NT2/D1 (cell line): Measurements from ENCODE around the gene WDR7.

Experiments
- DNase-seq: peaks from one replicate; pipeline ENCODE4 v3.0.0-alpha.2; 2011; ENCODE audit warnings: low read depth, low spot score
- H3K27me3 ChIP-seq: 2 replicates; pipeline ENCODE4 v1.6.0; 2011; ENCODE audit warnings: mild to moderate bottlenecking; ENCODE audit not compliant: insufficient read length, insufficient read depth
- H3K36me3 ChIP-seq: 2 replicates; pipeline ENCODE4 v1.6.1; 2011; ENCODE audit warnings: mild to moderate bottlenecking, low read length, mixed read lengths; ENCODE audit not compliant: insufficient read depth, insufficient read length
- H3K4me1 ChIP-seq: 2 replicates; pipeline ENCODE4 v1.5.1; 2011; ENCODE audit not compliant: insufficient read depth, insufficient read length
- H3K4me3 ChIP-seq: 2 replicates; pipeline ENCODE4 v1.5.1; 2011; ENCODE audit warnings: low read depth; ENCODE audit not compliant: insufficient read length
- H3K9ac ChIP-seq: 2 replicates; pipeline ENCODE4 v1.6.0; 2011; ENCODE audit warnings: low read depth; ENCODE audit not compliant: insufficient read length
- H3K9me3 ChIP-seq: 2 replicates; pipeline ENCODE4 v1.5.1; 2011; ENCODE audit warnings: mild to moderate bottlenecking, low read length; ENCODE audit not compliant: insufficient read depth
- SUZ12 ChIP-seq: IDR thresholded peaks from 2 replicates; pipeline ENCODE4 v1.6.1; 2011; ENCODE audit not compliant: insufficient read length, insufficient read depth; ENCODE audit errors: extremely low read depth
- YY1 ChIP-seq: IDR thresholded peaks from 2 replicates; pipeline ENCODE4 v1.6.1; 2011; ENCODE audit not compliant: insufficient read length, insufficient read depth
- ZNF274 ChIP-seq: IDR thresholded peaks from 2 replicates; pipeline ENCODE4 v1.6.1; 2011; ENCODE audit warnings: mild to moderate bottlenecking, low read depth, low read length

Gene WDR7

DNA sequence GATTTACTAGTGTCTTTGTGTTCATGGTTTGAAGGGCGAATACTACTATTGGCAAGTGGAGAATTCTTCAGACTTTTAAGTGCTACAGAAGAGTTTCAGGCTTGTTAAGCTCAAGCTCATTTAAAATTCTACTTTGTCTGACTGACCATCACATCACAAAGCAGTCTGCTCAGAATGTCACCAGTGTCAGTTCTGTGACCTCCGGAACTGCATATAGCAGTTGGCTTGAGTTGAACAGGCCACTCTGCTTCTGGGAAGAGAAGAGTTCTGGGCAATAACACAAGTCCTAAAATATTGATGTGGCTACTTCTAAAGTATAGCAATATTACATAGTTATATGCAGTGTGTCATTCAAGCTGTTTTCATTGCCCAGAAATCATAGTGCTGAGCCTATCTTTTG, 250.8 kb downstream of the WDR7 start:
- H3K4me3 ChIP-seq: no peak overlapping the region
- no peak for TF ChIP-seq ZNF274
- no peak for TF ChIP-seq YY1
- no peak for TF ChIP-seq SUZ12
- no peaks in the 10 kb centered on the region for H3K9me3 ChIP-seq
- no peak overlapping the region for H3K9ac ChIP-seq
- no peaks in the 10 kb centered on the region for H3K36me3 ChIP-seq
- no peaks in the 10 kb centered on the region for H3K4me1 ChIP-seq
- DNase-seq: no peak
- H3K27me3 ChIP-seq: no peaks in the 10 kb centered on the region

- H3K36me3 ChIP-seq: no peaks in the 10 kb centered on the region
- no peak overlapping the region for H3K4me3 ChIP-seq
- TF ChIP-seq YY1: no peak
- TF ChIP-seq ZNF274: no peak
- no peak for TF ChIP-seq SUZ12
- DNase-seq: no peak
- H3K4me1 ChIP-seq: no peaks in the 10 kb centered on the region
- H3K27me3 ChIP-seq: no peaks in the 10 kb centered on the region
- no peaks in the 10 kb centered on the region for H3K9me3 ChIP-seq
- H3K9ac ChIP-seq: no peak overlapping the region
These were observed 251.5 kb downstream of the WDR7 start for GRCh38 chr18:56902653-56903052.

DNA sequence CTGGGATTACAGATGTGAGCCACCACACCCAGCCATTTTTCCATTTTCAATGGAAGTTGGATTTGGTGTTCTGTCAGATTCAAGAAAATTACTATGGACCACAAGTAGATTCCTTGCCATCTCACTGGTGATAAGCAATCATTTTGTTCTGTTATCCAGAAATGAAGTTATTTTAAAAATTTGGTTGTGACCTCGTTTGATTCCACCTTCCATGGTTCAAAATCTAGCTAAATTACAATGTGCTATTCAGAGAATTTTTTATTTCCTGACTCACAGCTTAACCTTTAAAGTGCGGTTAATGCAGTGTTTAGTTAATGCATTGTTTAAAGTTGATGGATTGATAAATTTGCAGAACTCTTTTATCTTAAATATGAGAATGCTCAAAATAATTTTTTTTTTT, 252.5 kb downstream of the WDR7 start:
- Histone ChIP-seq H3K9me3 (no peaks in the 10 kb centered on the region), H3K4me1 (no peaks in the 10 kb centered on the region), H3K36me3 (no peaks in the 10 kb centered on the region), H3K4me3 (no peak overlapping the region), H3K27me3 (no peaks in the 10 kb centered on the region), H3K9ac (no peak overlapping the region)
- TF ChIP-seq YY1: no peak
- TF ChIP-seq ZNF274: no peak
- no peak for TF ChIP-seq SUZ12
- DNase-seq: no peak

DNA sequence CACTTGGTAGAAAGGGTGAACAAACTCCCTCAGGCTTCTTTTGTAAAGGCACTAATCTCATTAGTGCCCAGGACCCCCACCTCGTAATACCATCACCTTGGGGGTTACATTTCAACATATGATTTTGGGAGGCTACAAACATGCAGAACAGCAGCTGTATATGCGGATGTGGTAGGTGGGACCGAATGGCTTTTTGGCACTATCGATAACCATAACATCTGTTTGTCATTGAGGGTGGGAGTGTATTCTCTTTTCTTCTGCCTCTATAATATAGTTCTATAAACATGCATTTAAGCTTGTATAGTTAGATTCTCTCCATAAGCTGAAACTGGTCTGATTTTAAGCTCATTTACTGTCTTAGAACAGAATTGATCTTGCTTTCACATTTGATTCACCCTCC, 256.6 kb downstream of the WDR7 start:
- no peaks in the 10 kb centered on the region for H3K36me3 ChIP-seq
- no peak for TF ChIP-seq YY1
- no peak for TF ChIP-seq SUZ12
- TF ChIP-seq ZNF274: no peak
- no peaks in the 10 kb centered on the region for H3K9me3 ChIP-seq
- H3K9ac ChIP-seq: no peak overlapping the region
- no peak for DNase-seq
- H3K4me3 ChIP-seq: no peak overlapping the region
- no peaks in the 10 kb centered on the region for H3K27me3 ChIP-seq
- no peaks in the 10 kb centered on the region for H3K4me1 ChIP-seq

- no peaks in the 10 kb centered on the region for H3K9me3 ChIP-seq
- H3K27me3 ChIP-seq: no peaks in the 10 kb centered on the region
- H3K36me3 ChIP-seq: no peaks in the 10 kb centered on the region
- no peak for DNase-seq
- no peak for TF ChIP-seq ZNF274
- TF ChIP-seq YY1: no peak
- TF ChIP-seq SUZ12: no peak
- no peaks in the 10 kb centered on the region for H3K4me1 ChIP-seq
- no peak overlapping the region for H3K4me3 ChIP-seq
- no peak overlapping the region for H3K9ac ChIP-seq
These were observed 259.1 kb downstream of the WDR7 start for GRCh38 chr18:56910237-56910636.

- TF ChIP-seq ZNF274 (no peak), SUZ12 (no peak), YY1 (no peak)
- H3K9ac ChIP-seq: no peak overlapping the region
- H3K36me3 ChIP-seq: no peaks in the 10 kb centered on the region
- H3K4me1 ChIP-seq: no peaks in the 10 kb centered on the region
- DNase-seq: no peak
- H3K9me3 ChIP-seq: no peaks in the 10 kb centered on the region
- no peaks in the 10 kb centered on the region for H3K27me3 ChIP-seq
- no peak overlapping the region for H3K4me3 ChIP-seq
These were observed 259.8 kb downstream of the WDR7 start for GRCh38 chr18:56910967-56911366.

- DNase-seq: no peak
- no peak overlapping the region for H3K4me3 ChIP-seq
- no peaks in the 10 kb centered on the region for H3K36me3 ChIP-seq
- no peaks in the 10 kb centered on the region for H3K27me3 ChIP-seq
- H3K9me3 ChIP-seq: no peaks in the 10 kb centered on the region
- no peaks in the 10 kb centered on the region for H3K4me1 ChIP-seq
- no peak overlapping the region for H3K9ac ChIP-seq
- TF ChIP-seq SUZ12: no peak
- TF ChIP-seq ZNF274: no peak
- no peak for TF ChIP-seq YY1
These were observed 262.8 kb downstream of the WDR7 start for GRCh38 chr18:56913941-56914340.

DNA sequence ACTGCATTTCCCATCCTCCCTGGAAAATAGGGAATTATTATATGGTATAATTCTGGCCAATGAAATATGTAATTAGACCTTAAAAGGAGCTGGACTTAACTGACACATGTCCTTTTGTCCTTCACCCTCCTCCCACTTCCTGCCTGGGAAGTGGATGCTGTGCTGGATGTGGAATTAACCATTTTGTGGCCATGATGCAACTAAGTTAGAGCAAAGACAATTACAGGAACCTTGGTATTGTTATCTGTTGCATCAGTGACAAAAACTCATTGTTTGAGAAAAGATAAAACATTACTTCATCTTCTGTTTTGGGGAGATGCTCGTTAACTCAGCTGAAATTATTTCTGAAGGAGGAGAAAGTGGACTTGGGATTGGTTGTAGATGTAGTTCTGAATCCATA, 268.0 kb downstream of the WDR7 start:
- no peak for DNase-seq
- no peaks in the 10 kb centered on the region for H3K9me3 ChIP-seq
- H3K36me3 ChIP-seq: no peaks in the 10 kb centered on the region
- no peak for TF ChIP-seq ZNF274
- TF ChIP-seq YY1: no peak
- no peak for TF ChIP-seq SUZ12
- no peak overlapping the region for H3K4me3 ChIP-seq
- no peaks in the 10 kb centered on the region for H3K27me3 ChIP-seq
- no peaks in the 10 kb centered on the region for H3K4me1 ChIP-seq
- H3K9ac ChIP-seq: no peak overlapping the region
